Vagina (tissue), 2 donors: ENCODE measurements around the gene CCDC197. TPM values are rescaled to one million over a fixed set of nuclear protein-coding genes. Genes with fewer than 3 reads are reported as not detected.

ENCODE experiments used
- DNase-seq, 2 donors: peaks; one replicate each; pipeline ENCODE4 v3.0.0-alpha.2; 2017; ENCODE audit errors: extremely low spot score in 2 of 2
- H3K27ac ChIP-seq: fragments of 200-600 bp; sonication (generic); one replicate; pipeline ENCODE4 v1.5.1; 2019
- H3K27me3 ChIP-seq: fragments of 200-600 bp; sonication (generic); one replicate; pipeline ENCODE4 v1.5.1; 2019
- H3K36me3 ChIP-seq, 2 donors: fragments of 200-600 bp; sonication (generic); one replicate each; pipeline ENCODE4 v1.5.1; 2017 to 2019
- H3K4me1 ChIP-seq: fragments of 200-600 bp; sonication (generic); one replicate; pipeline ENCODE4 v1.5.1; 2019
- H3K4me3 ChIP-seq, 2 donors: fragments of 200-600 bp; sonication (generic); 1 replicate in 1 of 2; 2 replicates in 1 of 2; pipeline ENCODE4 v1.5.1; 2016 to 2019
- H3K9me3 ChIP-seq: fragments of 200-600 bp; sonication (generic); one replicate; pipeline ENCODE4 v1.5.1; 2019
- POLR2A ChIP-seq, 2 donors: fragments of 450-650 bp; IDR thresholded peaks; one replicate each; pipeline ENCODE4 v1.6.1; 2017; ENCODE audit warnings: antibody characterized with exemption in 2 of 2, mild to moderate bottlenecking in 2 of 2, moderate library complexity in 2 of 2
- POLR2AphosphoS5 ChIP-seq, 2 donors: sonication (generic); formaldehyde crosslinking; IDR thresholded peaks; one replicate each; pipeline ENCODE4 v1.9.0; 2017; ENCODE audit warnings: antibody characterized with exemption in 2 of 2, mild to moderate bottlenecking in 2 of 2, low read depth in 1 of 2; ENCODE audit not compliant: insufficient read depth in 1 of 2
- intact Hi-C: fragments of 100-400 bp; cut with DNase I; formaldehyde crosslinking; loops from one replicate; pipeline ENCODE4 v1.15.1; 2023
- total RNA-seq: library from RNA; depleted of rRNA; stranded (reverse); fragments of >200 nt; gene quantifications from one replicate; pipeline ENCODE4 v1.2.3, GENCODE V29; 2016
- TF ChIP-seq, protein P1 (sequence below), 3 experiments: fragments of 450-650 bp in 2 of 3; fragments of 200-600 bp in 1 of 3; sonication (generic) in 1 of 3; IDR thresholded peaks; one replicate each; pipeline ENCODE4 v1.5.1; 2017 to 2019; ENCODE audit warnings: antibody characterized with exemption in 3 of 3, mild to moderate bottlenecking in 2 of 3, moderate library complexity in 2 of 3

Gene CCDC197
- total RNA-seq, 1 donor from 2014 or later: not detected

DNA sequence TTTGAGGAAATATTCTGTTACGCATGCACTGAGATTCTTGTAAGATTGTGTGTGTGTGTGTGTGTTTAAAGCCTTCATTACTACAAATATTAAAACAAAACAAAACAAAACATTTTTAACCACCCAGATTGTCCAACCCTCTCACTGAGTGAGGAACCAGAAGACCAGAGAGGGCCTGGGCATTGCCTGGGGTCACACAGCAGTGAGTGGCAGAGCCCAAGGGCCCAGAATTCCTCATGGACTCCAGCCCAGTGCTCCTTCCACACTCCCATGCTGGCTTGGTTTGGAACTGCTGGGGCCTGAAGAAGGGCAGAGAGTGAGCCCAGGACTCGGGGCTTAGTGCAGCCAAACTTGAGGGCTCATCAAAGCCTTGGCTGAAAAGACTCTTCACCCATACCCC lies 27.4 kb downstream of the CCDC197 start:
- DNase-seq: no peak
- H3K4me3 ChIP-seq: no peak overlapping the region
- no peaks in the 10 kb centered on the region for H3K27me3 ChIP-seq
- H3K4me1 ChIP-seq: peaks cover 11% of the 10 kb centered on the region
- H3K27ac ChIP-seq: no peak overlapping the region
- intact Hi-C loops: no loop called here
- H3K36me3 ChIP-seq: no peaks in the 10 kb centered on the region
- TF ChIP-seq POLR2AphosphoS5 (IDR thresholded peaks at IDR 0.05; ENCODE audit: insufficient read depth in 1 of 2, low read depth in 1 of 2): no peak
- TF ChIP-seq, protein P1, sequence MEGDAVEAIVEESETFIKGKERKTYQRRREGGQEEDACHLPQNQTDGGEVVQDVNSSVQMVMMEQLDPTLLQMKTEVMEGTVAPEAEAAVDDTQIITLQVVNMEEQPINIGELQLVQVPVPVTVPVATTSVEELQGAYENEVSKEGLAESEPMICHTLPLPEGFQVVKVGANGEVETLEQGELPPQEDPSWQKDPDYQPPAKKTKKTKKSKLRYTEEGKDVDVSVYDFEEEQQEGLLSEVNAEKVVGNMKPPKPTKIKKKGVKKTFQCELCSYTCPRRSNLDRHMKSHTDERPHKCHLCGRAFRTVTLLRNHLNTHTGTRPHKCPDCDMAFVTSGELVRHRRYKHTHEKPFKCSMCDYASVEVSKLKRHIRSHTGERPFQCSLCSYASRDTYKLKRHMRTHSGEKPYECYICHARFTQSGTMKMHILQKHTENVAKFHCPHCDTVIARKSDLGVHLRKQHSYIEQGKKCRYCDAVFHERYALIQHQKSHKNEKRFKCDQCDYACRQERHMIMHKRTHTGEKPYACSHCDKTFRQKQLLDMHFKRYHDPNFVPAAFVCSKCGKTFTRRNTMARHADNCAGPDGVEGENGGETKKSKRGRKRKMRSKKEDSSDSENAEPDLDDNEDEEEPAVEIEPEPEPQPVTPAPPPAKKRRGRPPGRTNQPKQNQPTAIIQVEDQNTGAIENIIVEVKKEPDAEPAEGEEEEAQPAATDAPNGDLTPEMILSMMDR (IDR thresholded peaks at IDR 0.05): no peak
- TF ChIP-seq POLR2A (IDR thresholded peaks at IDR 0.05): no peak
- no peaks in the 10 kb centered on the region for H3K9me3 ChIP-seq

DNA sequence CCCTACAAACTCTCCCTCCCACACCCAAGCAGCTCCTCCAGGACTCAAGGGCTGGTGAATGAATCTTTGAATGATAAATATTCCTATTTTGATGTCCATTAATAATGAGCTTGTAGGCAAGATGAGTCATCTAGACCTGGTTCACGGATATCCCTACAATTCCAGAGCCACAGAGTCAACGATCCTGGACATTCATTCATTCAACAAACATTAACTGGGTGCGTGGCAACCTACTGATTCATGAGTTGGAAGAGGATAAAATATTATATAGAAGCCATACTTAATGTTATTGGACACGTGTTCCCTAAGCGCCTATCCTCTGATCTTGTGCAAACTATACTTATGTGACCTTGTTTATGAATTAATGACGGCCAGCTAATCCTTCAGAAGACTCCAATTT lies 28.6 kb downstream of the CCDC197 start:
- H3K36me3 ChIP-seq: no peaks in the 10 kb centered on the region
- intact Hi-C loops: no loop called here
- H3K27ac ChIP-seq: no peak overlapping the region
- DNase-seq: no peak
- peak overlapping the region; percentile 53 to 65 for H3K4me3 ChIP-seq
- no peaks in the 10 kb centered on the region for H3K9me3 ChIP-seq
- H3K27me3 ChIP-seq: no peaks in the 10 kb centered on the region
- TF ChIP-seq POLR2A (IDR thresholded peaks at IDR 0.05) (no peak), POLR2AphosphoS5 (IDR thresholded peaks at IDR 0.05; ENCODE audit: insufficient read depth in 1 of 2, low read depth in 1 of 2) (no peak)
- TF ChIP-seq, protein P1 (IDR thresholded peaks at IDR 0.05): no peak
- peaks cover 11% of the 10 kb centered on the region for H3K4me1 ChIP-seq

DNA sequence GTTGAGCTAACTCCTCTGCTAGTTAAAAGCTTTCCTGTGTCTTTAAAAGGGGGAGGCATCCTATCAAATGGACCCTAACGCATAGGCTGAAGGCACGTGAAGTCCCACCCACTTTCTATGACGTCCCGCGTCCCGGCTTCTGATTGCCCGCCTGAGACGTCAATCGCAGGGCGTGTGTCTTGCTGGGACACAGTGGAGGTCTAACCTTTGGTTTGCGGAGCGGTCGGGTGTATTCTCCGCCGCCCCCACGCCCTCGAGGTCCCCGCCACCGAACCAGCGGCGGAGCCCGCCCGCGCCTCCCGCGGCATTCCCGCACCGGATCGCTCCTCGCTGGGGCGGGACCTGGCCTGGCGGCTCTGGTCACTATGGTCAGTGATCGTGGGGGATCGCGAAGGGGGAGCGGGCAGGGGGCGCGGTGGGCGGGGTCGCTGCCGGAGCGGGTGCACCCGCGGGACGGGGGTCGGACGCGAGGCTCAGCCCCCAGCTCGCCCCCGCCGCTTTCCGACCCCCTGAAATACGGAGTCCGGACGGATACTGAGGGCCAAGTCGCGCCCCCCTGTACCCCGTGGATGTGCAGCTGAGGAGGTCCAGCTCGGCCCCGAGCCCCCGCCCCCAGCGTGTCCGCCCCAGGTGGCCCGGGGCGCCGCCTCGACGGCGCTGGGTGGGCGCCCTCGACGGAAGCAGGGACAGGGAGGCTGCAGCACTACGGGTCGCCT lies 29.2 kb downstream of the CCDC197 start, which contains the start of gene OTUB2:
Gene OTUB2, plus strand, starts transcription at position 168 of the 716 bp plus-strand sequence. Its CDS starts 198 bp downstream, at position 366.
- peak in 1 of 2 donors; percentile 98 for DNase-seq
- H3K27me3 ChIP-seq: no peaks in the 10 kb centered on the region
- TF ChIP-seq POLR2AphosphoS5 (IDR thresholded peaks at IDR 0.05; ENCODE audit: insufficient read depth in 1 of 2, low read depth in 1 of 2) (peak; percentile 53 to 80), POLR2A (IDR thresholded peaks at IDR 0.05) (no peak)
- H3K9me3 ChIP-seq: no peaks in the 10 kb centered on the region
- H3K27ac ChIP-seq: peak within 1 kb of the TSS; percentile 52
- no peaks in the 10 kb centered on the region for H3K36me3 ChIP-seq
- intact Hi-C loops: no loop called here
- H3K4me1 ChIP-seq: peaks cover 11% of the 10 kb centered on the region
- H3K4me3 ChIP-seq: peak within 1 kb of the TSS; percentile 53 to 65

DNA sequence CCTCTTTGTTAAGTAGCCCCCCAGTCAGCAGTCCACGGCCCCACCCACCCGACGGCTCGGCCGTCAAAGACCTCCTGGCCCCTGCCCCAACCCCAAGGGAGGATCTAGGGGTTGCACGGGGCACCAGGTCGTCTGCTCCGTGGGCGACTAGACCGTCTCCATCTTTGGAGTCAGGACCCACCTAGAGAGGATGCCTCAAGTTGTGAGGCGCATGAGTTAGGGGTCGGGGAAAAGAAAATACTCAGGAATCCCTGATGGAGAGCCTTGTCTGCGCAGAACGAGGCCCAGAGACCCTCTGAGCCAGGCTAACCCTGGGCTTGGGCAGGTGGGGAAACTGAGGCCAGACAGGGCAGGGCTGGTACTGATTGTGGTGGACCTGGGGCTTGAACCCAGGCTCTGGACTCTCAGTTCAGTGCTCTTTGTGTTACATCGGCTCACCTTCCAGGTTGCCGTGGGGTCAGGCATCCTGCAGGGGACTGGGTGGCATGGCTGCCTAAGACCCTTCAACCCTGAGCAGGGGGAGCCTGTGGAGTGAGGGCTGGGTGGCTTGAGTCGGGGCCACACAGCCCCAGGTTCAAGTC lies 29.9 kb downstream of the CCDC197 start:
- no peak for DNase-seq
- H3K4me1 ChIP-seq: peaks cover 11% of the 10 kb centered on the region
- no peaks in the 10 kb centered on the region for H3K36me3 ChIP-seq
- no peak for TF ChIP-seq POLR2AphosphoS5 (IDR thresholded peaks at IDR 0.05; ENCODE audit: insufficient read depth in 1 of 2, low read depth in 1 of 2)
- TF ChIP-seq POLR2A (IDR thresholded peaks at IDR 0.05): no peak
- TF ChIP-seq, protein P1 (IDR thresholded peaks at IDR 0.05): no peak
- H3K4me3 ChIP-seq: peak overlapping the region; percentile 53 to 65
- no peaks in the 10 kb centered on the region for H3K9me3 ChIP-seq
- no peaks in the 10 kb centered on the region for H3K27me3 ChIP-seq
- peak overlapping the region; percentile 52 for H3K27ac ChIP-seq
- intact Hi-C loops: no loop called here

DNA sequence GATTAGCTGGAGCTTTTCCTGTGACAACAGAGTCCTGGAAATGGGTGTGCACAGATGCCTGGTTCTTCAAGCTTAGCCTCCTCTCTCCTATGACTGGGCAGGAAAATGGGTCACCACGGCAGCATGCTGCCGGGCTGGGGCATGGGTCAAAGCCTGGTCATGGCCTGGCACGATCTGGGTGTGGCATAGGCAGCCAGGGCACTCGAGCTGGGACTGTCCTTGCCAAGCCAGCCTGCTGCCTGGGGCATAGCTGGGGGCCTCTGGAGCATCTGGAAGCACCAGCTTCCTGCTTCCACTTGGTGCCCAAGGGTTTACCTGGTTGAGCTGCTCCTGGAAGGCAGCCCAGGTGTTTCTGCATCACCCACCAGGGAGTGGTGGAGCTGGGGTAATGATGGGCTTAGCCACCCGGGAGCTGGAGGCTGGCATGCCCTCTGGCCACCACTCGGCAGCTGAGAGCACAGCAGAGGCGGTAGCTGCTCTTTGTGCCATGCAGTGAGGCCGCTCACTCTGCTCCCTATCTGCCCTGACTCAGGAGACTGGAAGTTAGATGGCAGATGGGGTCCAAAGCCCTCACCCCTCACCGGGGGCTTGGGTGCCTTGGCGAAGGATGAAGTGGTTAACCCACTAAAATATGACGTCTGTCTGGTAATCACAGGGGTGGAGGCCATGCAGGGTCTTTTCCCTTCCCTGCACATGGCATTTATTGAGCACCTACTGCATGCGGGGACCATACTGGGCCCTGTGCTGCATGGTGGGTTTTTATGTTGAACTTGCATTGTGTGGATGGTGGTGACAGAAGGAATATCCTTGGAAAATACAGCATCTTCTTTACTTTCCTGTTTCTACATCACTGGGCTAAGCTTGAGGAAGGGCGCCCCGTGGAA lies 30.7 kb downstream of the CCDC197 start:
- Histone ChIP-seq H3K4me3 (no peak overlapping the region), H3K4me1 (peaks cover 11% of the 10 kb centered on the region), H3K9me3 (no peaks in the 10 kb centered on the region), H3K27me3 (no peaks in the 10 kb centered on the region), H3K27ac (no peak overlapping the region), H3K36me3 (no peaks in the 10 kb centered on the region)
- TF ChIP-seq POLR2A (IDR thresholded peaks at IDR 0.05): no peak
- TF ChIP-seq, protein P1 (IDR thresholded peaks at IDR 0.05): no peak
- TF ChIP-seq POLR2AphosphoS5 (IDR thresholded peaks at IDR 0.05; ENCODE audit: insufficient read depth in 1 of 2, low read depth in 1 of 2): peak in 1 of 2 donors; percentile 21
- DNase-seq: no peak
- intact Hi-C loops: no loop called here
